NCI-H2081 (cell line): Measurements from ENCODE around the gene OXCT1.
"Not testable (repeated sequence)": the region's sequence is repeated elsewhere in the genome, so short reads cannot be mapped to it uniquely, and the experiment has no call there.

ENCODE experiments used
- DNase-seq, 2 experiments: peaks; one replicate each; lab custom pipeline; 2025; lab: John Stamatoyannopoulos, UW

The OXCT1 gene

DNA sequence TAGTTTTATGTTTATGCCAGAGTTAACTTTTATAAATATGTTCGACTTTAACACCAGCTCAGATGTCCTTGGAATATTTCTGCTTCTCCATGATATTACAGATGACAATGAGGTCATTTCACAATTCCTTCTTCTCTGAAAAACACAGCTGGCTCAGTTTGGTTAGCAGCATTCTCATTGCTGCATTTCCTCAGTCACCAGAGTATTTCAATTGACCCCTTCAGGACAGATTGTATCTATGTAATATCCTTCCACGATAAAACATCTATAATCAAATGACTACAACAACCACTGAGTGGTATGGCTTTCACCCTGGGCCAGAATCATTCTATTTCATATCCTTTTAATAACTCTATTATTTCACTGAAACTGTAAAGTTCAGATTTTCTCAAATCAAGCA, 148.7 kb downstream of the OXCT1 start:
- DNase-seq, result no peak

DNA sequence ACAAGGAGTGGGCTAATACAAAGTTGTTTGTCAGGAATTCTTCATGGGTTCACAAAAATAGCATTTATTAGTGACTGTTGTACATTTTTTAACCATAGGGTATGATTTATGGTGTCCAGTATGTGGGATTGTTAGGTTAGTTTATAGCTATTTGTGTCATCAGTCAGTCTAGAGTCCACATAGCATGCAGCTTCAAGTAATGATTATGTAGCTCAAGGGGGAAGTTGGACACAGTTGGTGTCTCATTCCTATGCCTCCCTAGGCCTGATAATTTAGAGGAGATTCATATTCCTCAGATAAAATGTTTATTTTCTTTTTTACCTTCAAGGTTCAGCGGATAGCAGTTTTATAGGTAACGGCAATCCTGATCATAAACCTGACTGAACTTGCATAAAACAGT, 153.8 kb downstream of the OXCT1 start:
- no peak for DNase-seq

DNA sequence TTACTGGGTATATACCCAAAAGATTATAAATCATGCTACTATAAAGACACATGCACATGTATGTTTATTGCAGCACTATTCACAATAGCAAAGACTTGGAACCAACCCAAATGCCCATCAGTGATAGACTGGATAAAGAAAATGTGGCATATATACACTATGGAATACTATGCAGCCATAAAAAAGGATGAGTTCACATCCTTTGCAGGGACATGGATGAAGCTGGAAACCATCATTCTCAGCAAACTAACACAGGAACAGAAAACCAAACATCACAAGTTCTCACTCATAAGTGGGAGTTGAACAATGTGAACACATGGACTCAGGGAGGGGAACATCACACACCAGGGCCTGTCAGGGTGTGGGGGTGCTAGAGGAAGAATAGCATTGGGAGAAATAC, 155.8 kb downstream of the OXCT1 start:
- not testable (repeated sequence) for DNase-seq

DNA sequence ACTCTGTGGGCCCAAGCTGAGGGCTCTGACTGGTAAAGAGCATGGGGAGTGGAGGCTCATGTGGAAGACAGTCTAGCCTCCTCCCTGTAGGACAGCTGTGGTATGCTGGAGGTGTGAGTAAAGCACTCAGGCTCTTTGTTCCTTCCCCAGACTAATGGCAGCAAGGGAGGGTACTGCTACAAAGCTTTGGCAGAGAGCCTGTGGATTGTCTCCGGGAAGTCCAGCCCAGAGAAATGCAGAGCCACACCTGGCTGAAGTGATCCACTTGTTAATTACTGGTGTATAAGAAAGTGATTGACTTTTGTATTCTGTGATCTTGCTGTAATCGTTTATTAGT, 161.7 kb downstream of the OXCT1 start:
- peak in 1 of 2 experiments; percentile 10 for DNase-seq

DNA sequence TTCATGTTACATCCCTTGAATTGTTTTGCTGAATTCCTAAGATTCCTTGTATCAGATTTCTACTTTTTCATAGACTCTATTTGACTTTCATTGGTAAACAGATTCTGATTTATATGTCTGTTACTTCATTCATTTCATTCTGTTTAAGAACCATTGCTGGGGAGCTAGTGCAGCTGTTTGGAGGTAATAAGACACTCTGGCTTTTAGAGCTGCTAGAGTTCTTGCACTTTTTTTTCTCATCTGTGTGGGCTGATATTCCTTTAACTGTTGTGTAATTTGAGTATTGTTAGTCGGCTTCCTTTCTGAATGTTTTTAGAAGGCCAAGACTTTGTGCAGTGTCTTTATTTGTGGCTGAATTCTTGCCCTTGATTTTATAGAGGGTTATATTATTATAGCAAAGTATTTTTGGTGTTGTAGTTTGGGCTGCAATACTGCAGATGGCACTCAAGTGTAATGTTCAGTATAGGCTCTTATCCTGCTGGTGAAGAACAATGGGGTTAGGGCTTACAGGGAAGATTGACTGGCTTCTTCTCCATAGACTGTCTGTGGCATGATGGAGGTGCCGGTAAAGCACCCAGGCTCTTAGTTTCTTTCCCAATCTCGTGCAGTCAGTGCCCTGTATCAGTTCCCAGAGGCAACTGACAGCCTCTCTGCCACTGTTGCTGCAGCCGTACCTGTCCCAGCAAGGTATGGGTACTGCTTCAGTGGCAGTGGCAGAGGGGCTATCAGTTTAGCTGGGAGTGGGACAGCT, 162.2 kb downstream of the OXCT1 start:
- DNase-seq, result peak; percentile 20 to 54

DNA sequence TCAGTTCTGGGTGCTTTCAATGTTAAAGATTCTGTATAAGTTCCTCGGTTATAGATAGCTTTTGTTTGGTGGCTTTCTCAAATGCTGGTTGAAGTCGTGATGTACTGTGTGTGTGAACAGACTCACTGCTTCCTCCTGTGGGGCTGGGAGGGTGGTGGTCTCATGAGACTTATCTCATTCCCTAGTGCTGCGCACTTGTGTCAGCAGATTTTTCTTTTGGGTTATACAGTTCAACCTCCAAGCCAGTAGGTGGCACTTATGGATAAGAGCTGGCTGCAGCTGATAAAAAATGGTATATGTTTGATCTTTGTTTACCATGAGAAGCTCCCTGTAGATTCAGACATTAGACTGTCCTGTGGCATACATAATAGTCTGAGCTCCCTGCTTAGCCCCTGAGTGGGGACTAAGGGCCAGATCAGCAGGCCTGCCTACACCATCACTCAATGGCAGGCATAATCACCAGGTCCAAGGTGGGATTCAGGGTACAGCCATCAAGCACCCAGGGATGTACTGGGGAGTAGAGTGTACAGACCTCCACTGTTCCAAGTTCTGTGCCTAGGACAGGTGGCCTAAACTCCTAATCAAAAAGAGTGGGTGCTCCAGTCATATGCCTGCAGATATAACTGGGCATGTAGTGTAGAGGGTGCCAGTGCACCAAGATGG, 174.2 kb downstream of the OXCT1 start:
- no peak for DNase-seq

DNA sequence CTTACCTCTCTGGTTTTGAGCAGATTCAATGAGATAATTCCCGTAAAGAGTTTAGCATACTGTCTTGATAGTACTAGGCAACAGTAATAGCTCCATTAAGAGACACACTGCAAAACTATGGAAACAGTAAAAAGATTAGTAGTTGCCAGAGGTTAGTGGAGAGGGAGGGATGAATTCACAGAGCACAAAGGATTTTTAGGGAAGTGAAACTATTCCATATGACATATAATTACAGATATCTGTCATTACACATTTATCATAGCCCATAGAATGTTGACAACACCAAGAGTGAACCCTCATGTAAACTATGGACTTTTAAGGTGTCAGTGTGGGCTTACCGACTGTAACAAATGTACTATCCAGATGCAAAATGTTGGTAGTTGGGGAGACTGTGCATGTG, 183.5 kb downstream of the OXCT1 start:
- no peak for DNase-seq

DNA sequence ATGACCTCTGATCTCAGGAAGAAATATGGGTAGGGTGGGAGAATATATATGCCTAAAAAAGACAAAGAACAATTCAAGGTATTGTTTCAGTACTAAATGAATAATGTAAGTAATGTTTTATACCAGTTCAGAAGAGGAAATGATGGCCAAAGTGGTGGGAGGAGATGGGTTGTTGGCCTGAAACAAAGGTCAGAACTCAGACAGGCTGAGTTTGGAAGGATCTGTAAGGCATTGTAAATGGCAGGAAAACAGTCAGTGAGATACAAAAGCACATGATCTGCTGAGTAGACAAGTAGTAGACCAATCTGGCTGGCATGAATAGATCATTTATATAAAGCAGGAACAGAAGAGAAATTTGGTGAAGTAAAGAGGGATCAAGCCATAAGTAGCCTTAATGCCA, 184.0 kb downstream of the OXCT1 start:
- no peak for DNase-seq

DNA sequence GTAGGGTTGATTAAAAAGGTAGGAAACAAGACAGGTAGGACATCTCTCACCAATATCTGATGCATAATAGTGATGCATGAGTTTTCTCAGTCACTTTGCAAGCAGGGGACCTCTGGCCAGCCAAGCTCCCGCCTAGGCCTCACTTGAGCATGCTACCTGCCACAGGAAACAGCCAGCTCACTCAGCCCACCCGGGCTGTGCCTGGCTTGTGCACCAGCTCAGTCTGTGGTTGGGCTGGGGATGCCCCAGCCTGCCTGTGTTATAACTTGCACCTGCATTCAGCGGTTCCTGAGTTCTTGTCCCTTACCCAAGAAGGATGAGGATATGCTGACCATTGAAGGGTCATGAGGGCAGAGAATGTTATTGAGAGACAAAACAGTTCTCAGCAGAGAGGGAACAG, 187.0 kb downstream of the OXCT1 start:
- DNase-seq, result no peak

DNA sequence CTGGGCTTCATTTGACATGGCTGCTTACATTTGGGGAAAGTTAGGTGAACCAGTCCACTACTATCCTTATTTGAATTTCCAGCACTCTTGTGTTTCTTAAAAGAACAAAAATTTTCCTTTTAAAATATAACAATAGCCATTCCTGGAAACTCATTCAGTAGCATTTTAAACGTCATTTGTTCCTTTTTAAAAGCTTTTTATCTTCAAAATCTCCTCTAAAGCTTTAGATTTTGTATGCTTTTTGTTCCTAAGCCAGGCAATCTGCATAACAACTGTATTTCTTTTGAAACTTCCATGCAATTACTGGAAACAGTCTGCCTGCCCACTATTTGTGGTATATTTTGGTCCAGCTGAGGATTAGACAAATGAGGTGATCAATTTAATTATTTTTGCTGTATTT, 187.6 kb downstream of the OXCT1 start:
- DNase-seq, result no peak

DNA sequence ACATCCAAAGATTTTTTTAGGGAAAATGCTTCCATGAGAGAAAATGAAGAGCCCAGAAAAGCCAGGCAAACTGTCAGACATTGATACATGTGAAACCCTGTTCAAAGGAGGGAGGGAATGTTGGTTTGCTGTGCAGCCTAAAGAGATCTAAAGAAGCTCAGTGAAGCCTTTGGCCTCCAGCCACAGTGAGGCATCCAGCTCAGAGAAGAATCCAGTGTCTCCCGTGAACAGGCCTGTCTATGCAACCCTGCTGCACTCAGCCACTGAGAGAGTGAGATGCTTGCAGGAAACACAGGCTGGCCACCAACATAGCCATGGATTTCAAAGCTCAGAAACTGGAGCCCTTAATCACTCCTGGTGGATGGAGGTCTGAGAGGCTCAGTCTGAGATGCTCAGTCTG, 188.4 kb downstream of the OXCT1 start:
- DNase-seq, result no peak
